Hematopoietic multipotent progenitor cell treated with erythropoietin and hydrocortisone succinate and interleukin-3 and kit ligand, for 4 days (in vitro differentiated cells): Measurements from ENCODE around the gene ARIH2.

Source experiments
- DNase-seq: peaks from one replicate; pipeline ENCODE4 v3.0.0-alpha.2; 2015

ARIH2 gene

GRCh38 chr3:49020330-49021212 lies 101.9 kb downstream of the ARIH2 start:
- peak; percentile 69 for DNase-seq

GRCh38 chr3:49021213-49021812 lies 102.7 kb downstream of the ARIH2 start:
- DNase-seq: peak; percentile 100

DNA sequence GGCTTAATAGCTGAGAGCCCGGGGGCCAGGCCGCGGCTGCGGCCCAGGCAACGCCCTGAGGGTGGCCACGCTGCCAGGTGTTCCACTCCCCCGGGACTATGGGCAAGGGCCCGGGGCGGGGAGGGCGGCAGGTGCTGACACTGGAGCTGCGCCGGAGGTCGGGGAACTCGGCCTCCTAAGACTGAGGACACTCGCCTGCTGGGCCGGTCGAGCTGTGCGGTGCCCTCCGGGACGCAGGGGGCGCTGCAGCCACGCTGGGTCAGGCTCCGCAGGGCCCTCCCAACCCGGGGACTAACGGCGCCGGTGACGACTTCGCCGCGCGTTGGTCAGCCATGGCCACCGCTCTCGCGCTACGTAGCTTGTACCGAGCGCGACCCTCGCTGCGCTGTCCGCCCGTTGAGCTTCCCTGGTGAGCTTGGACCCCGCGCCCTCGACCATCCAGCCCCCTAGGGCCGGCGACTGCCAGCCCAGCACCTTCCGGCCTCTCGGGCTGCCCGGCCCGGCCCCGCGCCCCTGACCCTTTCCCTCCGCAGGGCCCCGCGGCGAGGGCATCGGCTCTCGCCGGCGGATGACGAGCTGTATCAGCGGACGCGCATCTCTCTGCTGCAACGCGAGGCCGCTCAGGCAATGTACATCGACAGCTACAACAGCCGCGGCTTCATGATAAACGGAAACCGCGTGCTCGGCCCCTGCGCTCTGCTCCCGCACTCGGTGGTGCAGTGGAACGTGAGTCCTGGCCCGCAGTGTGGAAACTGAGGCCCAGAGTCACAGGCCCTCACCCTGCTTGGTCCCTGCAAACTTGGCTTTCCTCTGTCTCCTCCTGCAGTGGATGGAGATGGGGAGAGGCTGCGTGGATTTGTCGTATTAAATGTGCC lies 103.4 kb downstream of the ARIH2 start, which contains the start of gene NDUFAF3:
Gene NDUFAF3 (plus strand): TSS at position 309 of the 875 bp plus-strand sequence. CDS start 24 bp downstream, at position 333.
- peak; percentile 96 for DNase-seq

- DNase-seq: peak; percentile 54
Observed at GRCh38 chr3:49022688-49023171, 104.1 kb downstream of the ARIH2 start.

GRCh38 chr3:49023775-49024174 lies 105.1 kb downstream of the ARIH2 start:
- DNase-seq: no peak

DNA sequence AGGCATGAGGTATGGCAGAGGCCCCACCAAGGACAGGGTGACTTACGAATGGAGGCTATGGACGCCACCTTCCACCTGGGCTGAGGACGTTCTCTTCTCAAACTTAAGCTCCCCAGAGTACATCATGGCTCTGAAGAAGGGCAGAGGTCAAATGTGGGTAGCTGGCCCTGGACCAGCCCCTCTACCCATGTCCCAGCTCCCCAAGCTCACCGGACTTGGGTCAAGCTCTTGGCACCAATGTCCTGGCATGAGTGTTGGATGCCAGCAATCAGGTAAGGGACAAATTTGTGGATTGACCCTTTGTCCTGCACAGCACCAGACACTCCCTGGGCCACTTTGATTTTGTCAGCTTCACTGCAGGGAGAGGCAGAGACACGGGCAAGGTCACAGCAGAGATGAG lies 105.8 kb downstream of the ARIH2 start:
- no peak for DNase-seq

GRCh38 chr3:49025005-49025792 lies 106.6 kb downstream of the ARIH2 start:
- DNase-seq: peak; percentile 97

DNA sequence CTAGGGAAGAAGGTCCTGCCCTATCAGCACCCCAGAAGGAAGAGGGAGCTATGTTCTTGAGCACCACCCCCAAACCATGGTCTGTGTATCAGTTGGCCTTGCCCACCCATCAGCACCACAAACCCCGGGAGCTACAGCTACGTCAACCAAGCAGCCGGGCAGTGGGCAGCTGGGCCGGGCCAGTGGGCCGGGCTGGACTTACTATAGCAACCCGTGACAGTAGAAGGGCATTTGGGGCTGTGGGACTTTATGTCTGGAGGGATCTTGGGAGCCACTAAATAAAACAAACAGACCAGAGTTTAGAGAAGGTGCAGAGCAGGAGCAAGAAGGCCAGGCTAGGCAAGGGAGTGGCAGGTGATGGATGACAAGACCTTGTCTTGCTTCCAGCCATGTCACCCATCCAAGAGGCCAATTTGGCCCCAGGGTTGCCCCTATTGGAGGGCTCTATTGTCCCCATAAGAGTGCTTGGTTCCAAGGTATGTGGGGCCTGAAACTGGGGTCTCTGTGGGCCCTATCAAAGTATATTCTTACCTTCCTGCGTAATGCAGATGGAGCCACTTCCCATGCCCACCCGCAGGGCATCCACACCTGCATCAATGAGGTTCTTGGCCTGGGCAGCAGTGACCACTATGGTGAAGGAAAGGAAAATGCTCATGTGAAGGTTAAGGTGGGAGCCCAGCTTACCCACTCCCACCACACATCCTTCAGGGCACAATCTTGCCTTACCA lies 107.3 kb downstream of the ARIH2 start:
- no peak for DNase-seq

GRCh38 chr3:49026536-49026935 lies 107.9 kb downstream of the ARIH2 start:
- no peak for DNase-seq

GRCh38 chr3:49027634-49028033 lies 109.0 kb downstream of the ARIH2 start:
- DNase-seq: no peak

DNA sequence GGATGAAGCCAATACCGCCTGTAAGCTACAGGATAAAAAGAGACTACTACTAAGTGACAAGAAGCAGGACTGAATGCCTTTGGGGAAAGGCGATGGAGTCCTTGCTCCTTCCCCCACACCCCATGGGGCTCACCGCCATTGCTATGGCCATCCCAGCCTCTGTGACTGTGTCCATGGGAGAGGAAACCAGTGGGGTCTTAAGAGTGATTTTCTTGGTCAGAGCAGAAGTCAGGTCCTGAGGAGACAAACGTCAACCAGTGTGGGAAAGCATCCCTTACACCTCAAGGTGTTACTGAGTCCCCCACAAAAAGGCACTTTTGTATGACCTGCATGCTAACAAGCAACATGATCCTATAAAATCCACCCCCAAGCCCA lies 109.6 kb downstream of the ARIH2 start:
- no peak for DNase-seq

DNA sequence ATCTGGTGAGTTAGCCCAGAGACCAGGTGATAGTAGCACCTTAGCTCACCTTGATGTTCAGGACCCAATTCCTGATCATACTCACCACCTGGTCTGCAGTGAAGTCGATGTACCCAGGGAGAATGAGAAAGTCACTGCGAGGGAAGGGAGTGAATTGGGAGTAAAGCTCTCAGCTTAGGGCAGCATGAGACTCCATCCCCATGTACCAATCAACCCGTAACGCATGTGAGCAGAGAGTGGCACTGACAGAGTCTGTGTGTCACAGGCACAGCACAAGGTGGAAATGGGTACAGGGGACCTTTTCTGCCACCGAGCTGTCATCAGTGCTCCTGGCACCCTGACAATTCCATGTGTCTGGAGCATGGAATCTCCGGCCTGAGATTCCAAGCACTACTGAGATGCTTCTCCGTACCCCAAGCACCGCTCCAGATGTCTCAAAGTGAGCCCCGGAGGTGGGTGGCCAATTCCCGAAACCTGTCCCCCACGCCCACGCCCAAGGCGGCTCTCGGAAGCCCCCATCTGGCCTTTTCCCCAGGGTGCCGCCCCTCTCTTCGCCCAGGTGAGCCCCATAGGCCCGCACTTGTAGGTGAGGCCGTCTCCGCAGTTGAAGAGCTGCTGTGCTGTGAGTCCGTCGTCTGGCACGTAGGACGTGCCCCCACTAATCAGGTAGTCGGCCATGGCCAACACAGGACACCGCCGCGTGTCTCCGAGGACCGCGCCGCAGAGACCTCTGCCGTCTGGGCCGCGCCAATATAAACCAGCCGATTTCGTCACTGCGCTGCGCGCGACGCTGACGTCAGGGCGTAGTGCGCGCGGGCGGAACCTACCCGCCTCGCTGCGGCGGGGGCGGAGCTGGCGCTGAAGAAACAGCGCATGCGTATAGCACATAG lies 110.3 kb downstream of the ARIH2 start, which contains the start of gene IMPDH2:
Gene IMPDH2 (minus strand): TSS at position 726 of the 890 bp plus-strand sequence. CDS start 48 bp downstream, at position 678.
- peak; percentile 97 for DNase-seq

GRCh38 chr3:49029563-49029884 lies 110.9 kb downstream of the ARIH2 start:
- no peak for DNase-seq

- DNase-seq: no peak
Observed at GRCh38 chr3:49030321-49030720, 111.7 kb downstream of the ARIH2 start.

GRCh38 chr3:49032646-49033304 lies 114.1 kb downstream of the ARIH2 start:
- no peak for DNase-seq

GRCh38 chr3:49034650-49035049 lies 116.0 kb downstream of the ARIH2 start:
- DNase-seq: no peak

DNA sequence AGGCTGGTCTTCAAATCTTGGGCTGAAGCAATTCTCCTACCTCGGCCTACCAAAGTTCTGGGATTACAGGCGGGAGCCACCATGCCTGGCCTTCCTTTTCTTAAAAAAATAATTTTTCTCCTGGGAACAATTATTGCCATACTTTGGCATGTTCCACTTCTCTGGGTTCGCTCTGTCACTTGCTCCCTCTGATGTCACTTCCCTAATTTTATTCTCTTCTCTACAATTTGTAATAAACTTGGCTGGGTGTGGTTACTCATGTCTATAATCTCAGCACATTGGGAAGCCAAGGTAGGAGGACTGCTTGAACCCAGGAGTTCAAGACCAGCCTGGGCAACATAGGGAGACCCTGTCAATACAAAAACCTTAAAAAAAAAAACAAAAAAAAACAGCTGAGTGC lies 116.6 kb downstream of the ARIH2 start:
- no peak for DNase-seq
